Muscle of arm (tissue), 12 donors: ENCODE measurements around the gene AMOTL2. TPM values are rescaled to one million over a fixed set of nuclear protein-coding genes. Genes with fewer than 3 reads are reported as not detected.
A peak's percentile ranks its signal among the peaks of the same experiment; 100 is the strongest.

ENCODE experiments used
- DNase-seq: peaks from one replicate; pipeline ENCODE4 v3.0.0-alpha.2; 2013
- polyA plus RNA-seq, 12 donors: library from polyadenylated mRNA; unstranded; fragments of 120-200 nt; gene quantifications; one replicate each; pipeline ENCODE4 v1.2.1, GENCODE V29; 2013; ENCODE audit not compliant: insufficient read length in 12 of 12

Gene AMOTL2
- polyA plus RNA-seq, 12 donors, result 42.5 to 63.9 (median 52.8) TPM; not detected in 1

GRCh38 chr3:134317106-134317947 is 56.9 kb downstream of the AMOTL2 start:
- no peak for DNase-seq

GRCh38 chr3:134315286-134316106 is 58.8 kb downstream of the AMOTL2 start:
- DNase-seq, result peak; percentile 68

GRCh38 chr3:134314588-134315285 is 59.5 kb downstream of the AMOTL2 start:
- no peak for DNase-seq

- no peak for DNase-seq
These were observed 60.2 kb downstream of the AMOTL2 start for GRCh38 chr3:134313847-134314587.

GRCh38 chr3:134312873-134313846 is 61.1 kb downstream of the AMOTL2 start:
- DNase-seq, result peak; percentile 73

- DNase-seq, result no peak
These were observed 62.0 kb downstream of the AMOTL2 start for GRCh38 chr3:134312072-134312872.

- DNase-seq, result no peak
These were observed 62.6 kb downstream of the AMOTL2 start for GRCh38 chr3:134311693-134312071.

GRCh38 chr3:134311265-134311664 is 63.0 kb downstream of the AMOTL2 start:
- no peak for DNase-seq

- DNase-seq, result no peak
These were observed 64.1 kb downstream of the AMOTL2 start for GRCh38 chr3:134309987-134310700.

GRCh38 chr3:134308350-134308891 is 65.8 kb downstream of the AMOTL2 start:
- DNase-seq, result peak; percentile 90

GRCh38 chr3:134307425-134307824 is 66.8 kb downstream of the AMOTL2 start:
- no peak for DNase-seq

GRCh38 chr3:134306320-134306719 is 67.9 kb downstream of the AMOTL2 start:
- no peak for DNase-seq

Other genes with a start within 250 kb of the AMOTL2 start
- 10 to 100 TPM in 11 of 12 donors, not detected in 1; 49.5 to 98.5 (median 65.8) TPM for gene RYK, start 123.6 kb downstream of the AMOTL2 start, polyA plus RNA-seq
- gene ANAPC13, start 111.5 kb upstream of the AMOTL2 start, polyA plus RNA-seq, result 10 to 100 TPM in 11 of 12 donors, not detected in 1; 56.7 to 93.7 (median 71.9) TPM
- 10 to 100 TPM in 11 of 12 donors, not detected in 1; 28.1 to 47.8 (median 39.3) TPM for gene CEP63, start 111.6 kb upstream of the AMOTL2 start, polyA plus RNA-seq